ENCODE results near the gene LOX. TPM values are rescaled to one million over a fixed set of nuclear protein-coding genes. Genes with fewer than 3 reads are reported as not detected.

The LOX gene
- total RNA-seq, 1 donor from 2014 or later, result 1,150 TPM

- H3K27ac Mint-ChIP-seq (ENCODE audit: unreplicated experiment), result peak overlapping the region; percentile 83
- Histone ChIP-seq H3K9me3 (ENCODE audit: insufficient read depth, low read depth, low read length) (no peaks in the 10 kb centered on the region), H3K4me2 (ENCODE audit: low read length) (peak overlapping the region; percentile 59), H3K79me2 (ENCODE audit: insufficient read depth, low read length) (no peaks in the 10 kb centered on the region), H3K27ac (ENCODE audit: low read depth, low read length) (peak overlapping the region; percentile 67), H4K20me1 (ENCODE audit: insufficient read depth, low read length) (no peaks in the 10 kb centered on the region), H3K36me3 (ENCODE audit: insufficient read depth, low read length) (no peaks in the 10 kb centered on the region), H3K9ac (ENCODE audit: low read length) (peak overlapping the region; percentile 66), H3K4me1 (ENCODE audit: insufficient read depth, low read length) (peaks cover 46% of the 10 kb centered on the region), H3K4me3 (ENCODE audit: insufficient read depth, low read depth, low read length) (no peak overlapping the region), H3K27me3 (ENCODE audit: insufficient read depth, low read length) (no peaks in the 10 kb centered on the region), H2AFZ (ENCODE audit: low read depth, low read length) (no peak overlapping the region)
- no peaks in the 10 kb centered on the region for H3K27me3 Mint-ChIP-seq (ENCODE audit: low read depth, unreplicated experiment)
- H3K4me3 Mint-ChIP-seq (ENCODE audit: unreplicated experiment), result peak overlapping the region; percentile 34
- H3K36me3 Mint-ChIP-seq (ENCODE audit: low read depth, unreplicated experiment), result no peaks in the 10 kb centered on the region
- H3K9me3 Mint-ChIP-seq (ENCODE audit: unreplicated experiment), result no peaks in the 10 kb centered on the region
- FAIRE-seq, result peak; percentile 72
- TF ChIP-seq EZH2 (IDR thresholded peaks at IDR 0.05; ENCODE audit: insufficient read depth, low read length) (no peak), CTCF (IDR thresholded peaks at IDR 0.05; ENCODE audit: insufficient read depth, low read depth, low read length) (no peak)
- DNase-seq (ENCODE audit: low read depth), result peak; percentile 87
- peaks cover 35% of the 10 kb centered on the region for H3K4me1 Mint-ChIP-seq (ENCODE audit: low read depth, unreplicated experiment)
These were observed 48.2 kb upstream of the LOX start for GRCh38 chr5:122126177-122126755.

- Histone ChIP-seq H3K9me3 (ENCODE audit: insufficient read depth, low read depth, low read length) (no peaks in the 10 kb centered on the region), H3K4me1 (ENCODE audit: insufficient read depth, low read length) (peaks cover 41% of the 10 kb centered on the region), H3K27ac (ENCODE audit: low read depth, low read length) (no peak overlapping the region), H4K20me1 (ENCODE audit: insufficient read depth, low read length) (no peaks in the 10 kb centered on the region), H3K4me3 (ENCODE audit: insufficient read depth, low read depth, low read length) (no peak overlapping the region), H3K36me3 (ENCODE audit: insufficient read depth, low read length) (no peaks in the 10 kb centered on the region), H3K79me2 (ENCODE audit: insufficient read depth, low read length) (no peaks in the 10 kb centered on the region), H3K9ac (ENCODE audit: low read length) (no peak overlapping the region), H2AFZ (ENCODE audit: low read depth, low read length) (no peak overlapping the region), H3K4me2 (ENCODE audit: low read length) (no peak overlapping the region), H3K27me3 (ENCODE audit: insufficient read depth, low read length) (no peaks in the 10 kb centered on the region)
- Mint-ChIP-seq H3K9me3 (ENCODE audit: unreplicated experiment) (no peaks in the 10 kb centered on the region), H3K27ac (ENCODE audit: unreplicated experiment) (no peak overlapping the region), H3K4me1 (ENCODE audit: low read depth, unreplicated experiment) (peaks cover 37% of the 10 kb centered on the region), H3K27me3 (ENCODE audit: low read depth, unreplicated experiment) (no peaks in the 10 kb centered on the region), H3K4me3 (ENCODE audit: unreplicated experiment) (no peak overlapping the region), H3K36me3 (ENCODE audit: low read depth, unreplicated experiment) (no peaks in the 10 kb centered on the region)
- DNase-seq (ENCODE audit: low read depth) (no peak), FAIRE-seq (no peak)
- TF ChIP-seq CTCF (IDR thresholded peaks at IDR 0.05; ENCODE audit: insufficient read depth, low read depth, low read length) (no peak), EZH2 (IDR thresholded peaks at IDR 0.05; ENCODE audit: insufficient read depth, low read length) (no peak)
These were observed 46.7 kb upstream of the LOX start for GRCh38 chr5:122124766-122125165.

Measured in astrocyte (in vitro differentiated cells and primary cell).